Activated CD4-positive, alpha-beta memory T cell treated with anti-CD3 and anti-CD28 coated beads, Interleukin-2, amount 10 ng/mL, durations not matched to agents 7 days and 5 days (primary cell): ENCODE results near the gene MZB1. TPM values are rescaled to one million over a fixed set of nuclear protein-coding genes. Genes with fewer than 3 reads are reported as not detected.
"Not testable (repeated sequence)": the region's sequence is repeated elsewhere in the genome, so short reads cannot be mapped to it uniquely, and the experiment has no call there.

Source experiments
- CTCF ChIA-PET: fragments of 350-600 bp; sonication (Branson Sonifier 250); formaldehyde crosslinking; loops from one replicate; lab custom pipeline; 2021; ENCODE audit warnings: antibody characterized with exemption, inconsistent platforms; lab: Charles Lee
- POLR2A ChIA-PET: fragments of 350-600 bp; sonication (Branson Sonifier 250); formaldehyde crosslinking; loops from one replicate; lab custom pipeline; 2021; ENCODE audit warnings: antibody characterized with exemption; lab: Charles Lee
- DNase-seq: peaks from one replicate; pipeline ENCODE4 v3.0.0-alpha.2; 2020
- H3K27ac Mint-ChIP-seq: one replicate; pipeline ENCODE4 v1.8.0; 2021; ENCODE audit warnings: mild to moderate bottlenecking, mixed read lengths
- H3K27me3 Mint-ChIP-seq: one replicate; pipeline ENCODE4 v1.8.0; 2021; ENCODE audit warnings: mixed read lengths
- H3K36me3 Mint-ChIP-seq: one replicate; pipeline ENCODE4 v1.8.0; 2021; ENCODE audit warnings: low read depth, mixed read lengths
- H3K4me1 Mint-ChIP-seq: one replicate; pipeline ENCODE4 v1.8.0; 2021; ENCODE audit warnings: mixed read lengths
- H3K4me3 Mint-ChIP-seq: one replicate; pipeline ENCODE4 v1.8.0; 2021; ENCODE audit warnings: mild to moderate bottlenecking, mixed read lengths
- H3K9me3 Mint-ChIP-seq: one replicate; pipeline ENCODE4 v1.8.0; 2021; ENCODE audit warnings: mixed read lengths
- total RNA-seq, 2 experiments: library from RNA; stranded (reverse); gene quantifications; one replicate each; pipeline ENCODE4 v1.2.3, GENCODE V29; 2021

Gene MZB1
- total RNA-seq, 2 experiments from 2014 or later = 48.1 TPM

DNA sequence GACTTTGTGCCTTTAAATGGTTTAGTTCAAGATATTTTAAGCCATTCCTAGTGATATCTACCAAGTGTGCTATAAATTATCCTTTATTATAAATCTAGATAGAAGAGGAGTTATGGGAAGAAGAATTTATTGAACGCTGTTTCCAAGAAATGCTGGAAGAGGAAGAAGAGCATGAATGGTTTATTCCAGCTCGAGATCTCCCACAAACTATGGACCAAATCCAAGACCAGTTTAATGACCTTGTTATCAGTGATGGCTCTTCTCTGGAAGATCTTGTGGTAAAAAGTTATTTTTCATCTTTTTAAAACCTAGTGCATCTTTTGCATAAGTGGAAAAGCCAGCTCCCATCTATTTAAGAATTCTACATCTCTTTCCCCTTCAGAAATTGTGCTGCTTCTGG, 25.2 kb downstream of the MZB1 start:
- Mint-ChIP-seq H3K27me3 (no peaks in the 10 kb centered on the region), H3K36me3 (peaks cover 45% of the 10 kb centered on the region), H3K9me3 (no peaks in the 10 kb centered on the region), H3K4me3 (no peak overlapping the region), H3K27ac (no peak overlapping the region), H3K4me1 (peaks cover 11% of the 10 kb centered on the region)
- POLR2A ChIA-PET = interaction anchor here (1.3 kb wide), 1 partner anchor 25 kb away, joined by 3 read pairs; the partner anchor contains the start of gene MZB1
- no peak for DNase-seq
- CTCF ChIA-PET = no interaction called here

DNA sequence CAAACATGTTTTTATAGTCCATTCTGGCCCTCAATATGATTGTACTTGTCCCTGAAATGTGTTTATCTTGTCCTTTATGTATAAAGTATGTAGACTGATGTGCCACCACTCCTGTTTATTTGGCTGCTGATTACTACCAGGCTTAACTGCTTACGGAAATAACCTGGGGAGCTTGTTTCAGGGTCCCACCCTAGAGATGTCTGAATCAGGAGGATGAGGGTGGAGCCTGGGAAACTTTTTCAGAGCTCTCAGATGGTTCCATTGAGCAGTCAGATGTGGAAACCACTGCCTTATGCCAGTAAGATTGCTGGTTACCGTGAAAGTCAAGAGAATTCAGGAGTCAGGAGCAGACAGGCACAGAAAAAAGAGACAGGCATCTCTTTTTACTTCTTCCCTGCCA, 25.8 kb downstream of the MZB1 start:
- peaks cover 11% of the 10 kb centered on the region for H3K4me1 Mint-ChIP-seq
- no peak for DNase-seq
- H3K9me3 Mint-ChIP-seq = no peaks in the 10 kb centered on the region
- no peak overlapping the region for H3K4me3 Mint-ChIP-seq
- H3K27me3 Mint-ChIP-seq = no peaks in the 10 kb centered on the region
- ChIA-PET CTCF (no interaction called here), POLR2A (interaction anchor here (1.3 kb wide), 1 partner anchor 26 kb away, joined by 3 read pairs; the partner anchor contains the start of gene MZB1)
- peaks cover 41% of the 10 kb centered on the region for H3K36me3 Mint-ChIP-seq
- no peak overlapping the region for H3K27ac Mint-ChIP-seq

DNA sequence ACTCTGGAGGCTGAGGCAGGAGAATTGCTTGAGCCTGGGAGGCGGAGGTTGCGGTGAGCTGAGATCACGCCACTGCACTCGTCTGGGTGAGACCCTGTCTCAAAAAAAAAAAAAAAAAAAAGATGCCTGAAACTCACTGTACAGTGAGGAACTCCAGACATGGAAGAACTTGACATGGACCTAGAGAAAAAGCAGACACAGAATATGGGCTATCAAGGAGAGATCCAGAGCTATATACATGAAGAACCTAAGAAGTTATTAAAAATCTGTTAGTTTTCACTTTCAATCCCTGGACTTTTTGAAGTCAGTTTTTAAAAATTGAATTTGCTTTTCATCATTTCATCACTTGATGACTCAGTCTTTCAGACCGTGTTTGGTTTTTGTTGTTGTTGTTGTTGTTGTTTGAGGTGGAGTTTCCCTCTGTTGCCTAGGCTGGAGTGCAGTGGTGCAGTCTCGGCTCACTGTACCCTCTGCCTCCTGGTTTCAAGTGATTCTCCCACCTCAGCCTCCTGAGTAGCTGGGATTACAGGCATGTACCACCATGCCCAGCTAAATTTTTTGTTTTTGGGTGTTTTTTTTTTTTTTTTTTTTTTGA, 27.8 kb downstream of the MZB1 start:
- Mint-ChIP-seq H3K27ac (no peak overlapping the region), H3K36me3 (peaks cover 42% of the 10 kb centered on the region), H3K9me3 (no peaks in the 10 kb centered on the region), H3K4me3 (no peak overlapping the region), H3K27me3 (no peaks in the 10 kb centered on the region), H3K4me1 (peaks cover 14% of the 10 kb centered on the region)
- POLR2A ChIA-PET = interaction anchor here (1.4 kb wide), 1 partner anchor 20 kb away, joined by 4 read pairs; the partner anchor contains the start of gene PAIP2
- CTCF ChIA-PET = interaction anchor here (0.5 to 1.1 kb wide), 3 partner anchors 58 to 963 kb away, joined by 4 to 7 read pairs (median 4); no protein-coding TSS in a partner anchor
- DNase-seq = no peak

DNA sequence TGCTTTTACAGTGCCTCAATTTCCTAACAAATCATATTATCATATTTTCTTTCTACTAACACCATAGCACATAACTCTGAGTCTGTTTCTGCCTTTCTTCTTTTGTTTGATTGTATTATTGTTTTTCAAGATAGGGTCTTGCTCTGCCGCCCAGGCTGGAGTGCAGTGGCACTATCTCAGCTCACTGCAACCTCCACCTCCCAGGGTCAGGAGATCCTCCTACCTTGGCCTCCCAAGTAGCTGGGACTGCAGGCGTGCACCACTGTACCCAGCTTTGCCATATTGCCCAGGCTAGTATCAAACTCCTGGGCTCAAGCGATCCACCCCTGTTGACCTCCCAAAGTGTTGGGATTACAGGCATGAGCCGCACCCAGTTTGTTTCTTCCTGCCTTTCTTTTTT, 29.3 kb downstream of the MZB1 start:
- ChIA-PET POLR2A (no interaction called here), CTCF (no interaction called here)
- Mint-ChIP-seq H3K27ac (no peak overlapping the region), H3K9me3 (no peaks in the 10 kb centered on the region), H3K4me3 (no peak overlapping the region), H3K36me3 (peaks cover 35% of the 10 kb centered on the region), H3K27me3 (no peaks in the 10 kb centered on the region), H3K4me1 (peaks cover 15% of the 10 kb centered on the region)
- no peak for DNase-seq

DNA sequence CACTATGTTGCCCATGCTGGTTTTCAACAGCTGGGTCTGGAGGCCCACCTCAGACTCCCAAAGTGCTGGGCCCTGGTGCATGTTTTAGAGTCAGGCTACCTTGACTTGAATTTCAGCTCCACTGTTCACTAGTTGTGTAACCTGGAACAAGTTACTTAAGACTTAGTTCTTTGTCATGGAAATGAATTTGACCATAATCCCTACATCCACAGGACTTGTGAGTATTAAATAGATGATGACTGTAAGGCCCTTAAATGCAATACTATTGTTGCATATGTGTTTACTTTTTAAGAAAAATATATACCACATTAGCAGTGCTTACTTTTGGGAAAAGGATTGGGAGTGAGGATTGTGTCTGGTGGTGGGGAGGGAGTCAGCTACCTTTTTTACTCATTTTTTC, 31.6 kb downstream of the MZB1 start:
- no peak overlapping the region for H3K27ac Mint-ChIP-seq
- H3K4me1 Mint-ChIP-seq = peaks cover 8% of the 10 kb centered on the region
- peaks cover 29% of the 10 kb centered on the region for H3K36me3 Mint-ChIP-seq
- peaks cover 4% of the 10 kb centered on the region for H3K9me3 Mint-ChIP-seq
- no peaks in the 10 kb centered on the region for H3K27me3 Mint-ChIP-seq
- no peak overlapping the region for H3K4me3 Mint-ChIP-seq
- DNase-seq = no peak
- CTCF ChIA-PET = no interaction called here
- POLR2A ChIA-PET = no interaction called here

DNA sequence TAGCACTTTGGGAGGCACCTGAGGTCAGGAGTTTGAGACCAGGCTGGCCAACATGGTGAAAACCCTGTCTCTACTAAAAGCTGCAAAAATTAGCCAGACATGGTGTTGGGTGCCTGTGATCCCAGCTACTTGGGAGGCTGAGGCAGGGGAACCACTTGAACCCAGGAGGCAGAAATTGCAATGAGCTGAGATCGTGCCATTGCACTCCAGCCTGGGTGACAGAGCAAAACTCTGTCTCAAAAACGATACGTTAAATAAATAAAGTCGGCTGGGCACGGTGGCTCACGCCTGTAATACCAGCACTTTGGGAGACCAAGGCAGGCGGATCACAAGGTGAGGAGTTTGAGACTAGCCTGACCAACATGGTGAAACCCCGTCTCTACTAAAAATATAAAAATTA, 33.8 kb downstream of the MZB1 start:
- DNase-seq, H3K4me3 Mint-ChIP-seq, H3K9me3 Mint-ChIP-seq, H3K4me1 Mint-ChIP-seq, CTCF ChIA-PET, H3K27me3 Mint-ChIP-seq, H3K27ac Mint-ChIP-seq: not testable (repeated sequence)
- peaks cover 33% of the 10 kb centered on the region for H3K36me3 Mint-ChIP-seq
- POLR2A ChIA-PET = interaction anchor here (1.2 kb wide), 1 partner anchor 14 kb away, joined by 5 read pairs; the partner anchor contains the start of gene PAIP2

DNA sequence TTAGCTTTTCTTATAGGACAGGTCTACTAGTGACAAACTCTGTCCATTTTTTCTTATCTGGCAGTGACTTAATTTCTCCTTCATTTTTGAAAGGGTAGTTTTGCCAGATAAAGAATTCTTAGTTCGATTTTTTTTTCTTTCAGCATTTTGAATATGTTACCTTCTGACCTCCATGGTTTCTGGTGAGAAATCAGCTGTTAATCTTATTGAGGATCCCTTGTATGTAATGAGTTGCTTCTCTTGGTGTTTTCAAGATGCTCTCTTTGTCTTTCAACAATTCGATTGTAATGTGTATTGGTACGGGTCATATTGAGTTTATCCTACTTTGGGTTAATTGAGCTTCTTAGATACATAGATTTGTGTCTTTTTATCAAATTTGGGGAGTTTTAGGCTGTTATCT, 35.5 kb downstream of the MZB1 start:
- peaks cover 4% of the 10 kb centered on the region for H3K9me3 Mint-ChIP-seq
- H3K36me3 Mint-ChIP-seq = peaks cover 30% of the 10 kb centered on the region
- CTCF ChIA-PET = interaction anchor here (0.5 kb wide), 1 partner anchor 84 kb away, joined by 3 read pairs; no protein-coding TSS in a partner anchor

DNA sequence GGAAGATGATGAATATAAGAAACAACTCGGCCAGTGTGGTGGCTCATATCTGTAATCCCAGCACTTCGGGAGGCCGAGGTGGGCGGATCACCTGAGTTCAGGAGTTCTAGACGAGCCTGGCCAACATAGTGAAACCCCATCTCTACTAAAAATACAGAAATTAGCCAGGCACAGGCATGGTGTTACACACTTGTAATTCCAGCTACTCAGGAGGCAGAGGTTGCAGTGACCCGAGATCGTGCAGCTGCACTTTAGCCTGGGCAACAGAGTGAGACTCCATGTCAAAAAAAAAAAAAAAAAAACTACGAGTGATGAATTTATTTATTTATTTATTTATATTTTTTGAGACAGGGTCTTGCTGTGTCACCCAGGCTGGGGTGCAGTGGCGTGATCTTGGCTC, 41.9 kb downstream of the MZB1 start:
- H3K36me3 Mint-ChIP-seq = peaks cover 37% of the 10 kb centered on the region
- CTCF ChIA-PET, H3K4me3 Mint-ChIP-seq, H3K9me3 Mint-ChIP-seq, DNase-seq, H3K27me3 Mint-ChIP-seq, H3K27ac Mint-ChIP-seq: not testable (repeated sequence)
- POLR2A ChIA-PET = interaction anchor here (1.3 kb wide), 1 partner anchor 11 kb away, joined by 3 read pairs; no protein-coding TSS in a partner anchor
- peaks cover 28% of the 10 kb centered on the region for H3K4me1 Mint-ChIP-seq

More for the DNA sequence above, 35.5 kb downstream of the MZB1 start:
- POLR2A ChIA-PET = interaction anchor here (2.2 kb wide), 1 partner anchor 12 kb away, joined by 9 read pairs; the partner anchor contains the start of gene PAIP2
- Mint-ChIP-seq H3K27me3 (no peaks in the 10 kb centered on the region), H3K4me1 (peaks cover 7% of the 10 kb centered on the region), H3K27ac (no peak overlapping the region), H3K4me3 (no peak overlapping the region)
- no peak for DNase-seq

DNA sequence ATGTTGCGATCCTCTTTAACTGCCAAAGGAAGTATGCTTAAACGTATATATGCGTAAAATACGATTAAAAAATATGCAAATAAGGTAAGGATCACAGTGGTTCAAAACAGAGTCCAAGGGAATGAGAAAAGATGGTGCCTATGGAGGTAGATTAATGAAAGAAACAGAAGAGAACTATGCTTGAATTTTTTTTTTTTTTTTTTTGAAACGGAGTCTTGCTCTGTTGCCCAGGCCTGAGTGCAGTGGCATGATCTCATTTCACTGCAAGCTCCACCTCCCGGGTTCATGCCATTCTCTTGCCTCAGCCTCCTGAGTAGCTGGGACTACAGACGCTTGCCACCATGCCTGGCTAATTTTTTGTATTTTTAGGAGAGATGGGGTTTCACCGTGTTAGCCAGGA, 44.3 kb downstream of the MZB1 start:
- CTCF ChIA-PET, H3K27me3 Mint-ChIP-seq, H3K4me3 Mint-ChIP-seq, DNase-seq, H3K27ac Mint-ChIP-seq, H3K9me3 Mint-ChIP-seq: not testable (repeated sequence)
- POLR2A ChIA-PET = interaction anchor here (3.3 kb wide), 1 partner anchor 47 kb away, joined by 7 read pairs; no protein-coding TSS in a partner anchor
- Mint-ChIP-seq H3K36me3 (peaks cover 34% of the 10 kb centered on the region), H3K4me1 (peaks cover 43% of the 10 kb centered on the region)

DNA sequence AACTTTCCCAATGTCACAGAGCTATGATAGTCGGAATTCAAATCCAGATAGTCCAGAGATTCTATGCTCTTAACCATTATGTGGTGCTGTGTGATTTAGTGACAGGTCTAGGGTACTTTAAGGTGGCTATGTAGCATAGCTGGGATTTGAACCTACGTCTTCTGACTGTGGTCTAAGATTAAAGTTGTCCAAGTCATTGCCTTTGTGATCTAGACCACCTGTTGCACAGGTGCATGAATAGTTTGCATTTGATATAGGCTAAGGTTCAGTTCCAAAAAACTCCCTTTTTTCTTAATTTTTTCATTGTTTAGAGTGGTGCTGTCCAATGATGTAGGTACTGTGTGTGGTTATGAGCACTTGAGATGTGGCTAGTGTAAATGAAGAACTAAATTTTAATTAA, 45.5 kb downstream of the MZB1 start:
- H3K9me3 Mint-ChIP-seq = no peaks in the 10 kb centered on the region
- no peak overlapping the region for H3K4me3 Mint-ChIP-seq
- ChIA-PET CTCF (interaction anchor here (0.9 to 1.2 kb wide), 2 partner anchors 9 to 25 kb away, joined by 3 read pairs; no protein-coding TSS in a partner anchor), POLR2A (interaction anchor here (3.3 kb wide), 1 partner anchor 48 kb away, joined by 7 read pairs; no protein-coding TSS in a partner anchor)
- H3K36me3 Mint-ChIP-seq = peaks cover 34% of the 10 kb centered on the region
- peaks cover 49% of the 10 kb centered on the region for H3K4me1 Mint-ChIP-seq
- no peak for DNase-seq
- no peak overlapping the region for H3K27ac Mint-ChIP-seq
- H3K27me3 Mint-ChIP-seq = no peaks in the 10 kb centered on the region

DNA sequence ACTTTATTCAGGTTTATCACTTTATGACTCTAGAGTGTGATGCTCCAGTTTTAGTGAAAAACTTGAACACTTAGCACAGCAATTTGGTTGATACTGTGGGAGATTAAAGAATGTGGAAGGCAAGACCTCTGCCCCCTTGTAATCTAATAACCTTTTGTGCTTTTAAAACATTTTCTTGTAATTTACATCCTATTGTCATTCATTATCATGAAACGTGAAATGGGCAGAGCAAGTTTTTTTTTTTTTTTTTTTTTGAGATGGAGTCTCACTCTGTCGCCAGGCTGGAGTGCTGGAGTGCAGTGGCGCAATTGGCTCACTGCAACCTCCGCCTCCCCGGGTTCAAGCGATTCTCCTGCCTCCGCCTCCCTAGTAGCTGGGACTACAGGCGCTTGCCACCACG, 46.2 kb downstream of the MZB1 start:
- Mint-ChIP-seq H3K9me3 (no peaks in the 10 kb centered on the region), H3K27ac (peak overlapping the region; percentile 99), H3K27me3 (no peaks in the 10 kb centered on the region), H3K4me3 (peak overlapping the region; percentile 98), H3K36me3 (peaks cover 29% of the 10 kb centered on the region), H3K4me1 (peaks cover 49% of the 10 kb centered on the region)
- POLR2A ChIA-PET = interaction anchor here (3.3 kb wide), 1 partner anchor 49 kb away, joined by 7 read pairs; no protein-coding TSS in a partner anchor
- no peak for DNase-seq
- CTCF ChIA-PET = interaction anchor here (0.9 to 1.2 kb wide), 2 partner anchors 10 to 25 kb away, joined by 3 read pairs; no protein-coding TSS in a partner anchor

DNA sequence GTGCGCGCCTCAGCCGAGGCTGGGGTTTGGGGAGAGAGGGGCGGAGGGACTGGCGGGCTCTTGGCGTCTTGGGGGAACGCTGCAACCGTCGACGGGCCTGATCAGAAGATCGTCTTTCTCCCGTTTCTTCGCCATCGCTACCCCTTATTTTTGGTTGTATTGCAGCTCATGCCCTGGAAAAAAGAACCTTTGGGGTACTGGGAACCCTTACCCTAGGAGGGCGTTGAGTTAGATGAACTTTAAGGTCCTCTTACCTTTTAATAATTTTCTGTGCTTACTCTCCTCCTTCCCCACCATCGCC, 47.3 kb downstream of the MZB1 start:
- Mint-ChIP-seq H3K27ac (peak overlapping the region; percentile 99), H3K4me1 (peaks cover 49% of the 10 kb centered on the region), H3K36me3 (peaks cover 29% of the 10 kb centered on the region), H3K4me3 (peak overlapping the region; percentile 98), H3K27me3 (no peaks in the 10 kb centered on the region), H3K9me3 (no peaks in the 10 kb centered on the region)
- CTCF ChIA-PET = interaction anchor here (0.7 to 3.2 kb wide), 14 partner anchors 9 to 553 kb away, joined by 3 to 23 read pairs (median 5); partner anchors contain the start of genes MATR3 and MZB1
- POLR2A ChIA-PET = interaction anchor here (0.7 to 3.8 kb wide), 44 partner anchors 9 to 799 kb away, joined by 3 to 122 read pairs (median 6); partner anchors contain the start of genes ETF1, HSPA9, MATR3 and MZB1
- DNase-seq = no peak
